Body of pancreas (tissue), 4 donors: ENCODE measurements around the gene ZNF331.

Source experiments
- CTCF ChIP-seq, 7 experiments: fragments of 450-650 bp in 4 of 7; fragments of 200-600 bp in 3 of 7; sonication (generic) in 3 of 7; IDR thresholded peaks; one replicate each; pipeline ENCODE4 v1.5.1; 2016 to 2019; ENCODE audit warnings: antibody characterized with exemption in 7 of 7
- POLR2A ChIP-seq, 3 donors: fragments of 450-650 bp; IDR thresholded peaks; one replicate each; pipeline ENCODE4 v1.6.1; 2016; ENCODE audit warnings: antibody characterized with exemption in 3 of 3, mild to moderate bottlenecking in 2 of 3

GRCh38 chr19:53555352-53555751, 17.4 kb downstream of the ZNF331 start:
- TF ChIP-seq CTCF (IDR thresholded peaks at IDR 0.05), result no peak
- no peak for TF ChIP-seq POLR2A (IDR thresholded peaks at IDR 0.05)
